GM18505 (cell line): ENCODE results near the gene RNF180.
"Not testable (repeated sequence)": the region's sequence is repeated elsewhere in the genome, so short reads cannot be mapped to it uniquely, and the experiment has no call there.

Source experiments
- ATAC-seq: cut with Tn5 transposase; IDR thresholded peaks from one replicate; pipeline ENCODE4 v1.9.1; 2021; ENCODE audit not compliant: unreplicated experiment
- POLR2A ChIP-seq: IDR thresholded peaks from 4 replicates; pipeline ENCODE4 v1.6.1; 2011; ENCODE audit warnings: borderline replicate concordance; ENCODE audit not compliant: insufficient read depth, insufficient read length; ENCODE audit errors: extremely low read depth

The RNF180 gene

DNA sequence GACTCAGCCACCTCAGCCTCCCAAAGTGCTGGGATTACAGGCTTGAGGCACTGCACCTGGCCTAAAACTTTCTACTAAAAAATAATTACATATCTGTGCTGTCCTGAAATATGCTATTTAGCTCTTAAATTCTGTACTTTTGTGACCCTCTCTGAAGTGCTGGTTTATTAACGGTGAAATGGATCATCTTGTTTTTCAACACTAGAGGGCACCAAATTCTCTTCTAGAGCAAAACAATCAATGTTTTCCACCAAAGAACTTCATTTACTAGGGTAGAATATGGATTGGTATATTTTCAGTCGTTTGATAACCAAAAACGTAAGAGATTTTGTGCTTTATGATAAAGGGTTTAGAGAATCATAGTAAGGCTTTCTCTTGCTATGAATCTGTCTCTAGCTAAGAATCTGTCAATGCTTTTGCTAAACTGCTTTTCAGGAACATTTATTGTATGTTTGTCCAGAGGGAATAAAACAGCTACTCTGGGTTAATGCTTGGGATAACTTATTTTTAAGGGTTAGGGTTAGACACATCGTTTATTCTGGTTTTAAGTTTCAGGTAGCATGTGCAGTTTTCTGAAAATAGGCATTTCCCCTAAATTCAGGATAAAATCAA, 63.6 kb downstream of the RNF180 start:
- TF ChIP-seq POLR2A, result no peak
- ATAC-seq, result peak; percentile 58

DNA sequence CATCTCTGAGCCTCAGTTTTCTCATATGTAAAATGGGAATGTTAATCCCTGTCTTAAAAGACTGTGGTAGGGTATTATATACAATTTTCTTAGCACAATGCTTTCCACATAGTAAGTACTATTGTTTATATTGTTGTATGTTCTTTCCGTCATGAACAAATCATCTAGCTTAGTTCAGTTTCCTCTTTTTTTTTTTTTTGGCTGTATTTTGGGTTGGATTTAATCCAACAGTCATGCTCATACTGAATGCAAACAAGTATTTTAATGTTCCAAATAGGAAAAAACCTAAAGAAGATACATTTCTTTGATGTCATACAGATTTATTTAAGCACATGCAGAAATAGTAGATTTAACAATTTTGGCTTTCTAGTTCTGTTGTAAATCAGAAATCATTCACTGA, 95.1 kb downstream of the RNF180 start:
- no peak for ATAC-seq
- no peak for TF ChIP-seq POLR2A

DNA sequence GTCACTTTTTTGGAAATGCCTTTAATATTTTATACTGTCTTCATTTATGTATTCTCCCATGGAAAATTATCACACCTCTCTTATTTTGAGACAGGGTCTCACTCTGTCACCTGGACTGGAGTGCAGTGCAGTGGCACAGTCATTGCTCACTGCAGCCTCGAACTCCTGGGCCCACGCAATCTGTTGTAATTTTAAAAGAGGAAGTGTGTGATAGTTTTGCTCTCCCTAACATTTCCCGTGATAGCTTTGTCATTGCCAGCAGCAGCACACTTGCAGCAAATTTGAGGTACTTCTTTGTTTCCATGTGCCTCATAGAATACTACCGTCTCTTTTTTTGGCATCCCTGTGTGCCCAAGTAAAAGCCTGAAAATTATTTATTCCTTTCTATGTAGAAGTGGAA, 103.5 kb downstream of the RNF180 start:
- no peak for TF ChIP-seq POLR2A
- no peak for ATAC-seq

DNA sequence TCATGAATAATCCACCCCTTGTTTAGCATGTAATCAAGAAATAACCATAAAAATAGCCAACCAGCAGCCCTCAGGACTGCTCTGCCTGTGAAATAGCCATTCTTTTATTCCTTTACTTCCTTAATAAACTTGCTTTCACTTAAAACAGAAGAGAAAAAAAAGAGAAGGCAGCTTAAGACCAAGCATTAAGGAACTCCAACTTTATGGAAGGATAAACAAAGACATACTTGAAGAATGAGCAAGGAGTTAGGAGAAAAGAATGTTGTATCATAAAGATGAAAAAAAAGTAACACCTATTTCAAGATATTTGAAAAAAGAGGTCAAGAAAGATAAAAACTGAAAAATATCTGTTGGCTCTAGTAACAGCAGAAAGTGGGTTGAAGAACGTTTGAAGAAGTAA, 107.6 kb downstream of the RNF180 start:
- ATAC-seq, result no peak
- no peak for TF ChIP-seq POLR2A

DNA sequence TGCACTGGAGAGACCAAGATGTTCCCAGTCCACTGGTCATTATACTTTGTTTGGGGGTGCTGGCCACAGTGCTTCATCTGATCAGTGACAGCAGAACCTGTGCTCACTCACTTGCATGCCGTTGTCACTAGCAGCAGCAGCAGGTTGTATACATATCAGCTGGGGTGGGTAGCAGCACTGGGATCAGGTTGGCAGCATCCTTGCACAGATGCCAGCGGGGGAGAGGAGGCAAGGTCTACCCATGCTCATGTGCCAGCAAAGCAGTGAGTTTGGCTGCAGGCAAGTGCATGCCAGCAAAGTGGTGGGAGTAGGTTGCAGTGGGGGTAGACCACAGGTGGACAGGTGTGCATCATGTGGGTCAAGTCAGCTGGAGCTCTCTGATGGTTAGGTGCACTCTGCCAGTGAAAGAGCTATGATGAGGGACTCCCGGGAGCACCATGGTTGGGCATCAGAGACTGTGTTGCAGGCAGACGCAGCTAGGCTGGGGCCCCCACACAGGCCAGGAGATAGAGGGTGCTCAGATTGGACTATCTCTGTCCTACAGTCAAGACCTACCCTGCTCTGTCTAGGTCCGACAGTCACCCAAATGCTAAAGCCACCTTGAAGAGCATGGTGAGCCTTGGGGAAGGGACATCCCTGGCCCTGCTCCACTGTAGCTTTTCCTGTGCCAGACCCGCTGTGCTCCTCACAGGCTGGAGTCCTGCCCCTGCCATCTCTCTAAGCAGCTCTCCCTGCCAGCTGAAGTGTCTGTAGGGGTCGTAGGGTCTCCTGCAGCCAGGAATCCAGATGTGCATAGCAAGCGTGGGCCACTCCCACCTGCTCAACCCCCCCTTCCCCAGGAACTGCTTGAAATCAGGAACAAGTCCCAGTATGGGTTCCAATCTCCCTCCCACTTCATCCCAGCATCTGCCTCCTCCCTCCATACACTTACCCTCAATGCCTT, 119.8 kb downstream of the RNF180 start:
- no peak for TF ChIP-seq POLR2A
- ATAC-seq, result no peak

DNA sequence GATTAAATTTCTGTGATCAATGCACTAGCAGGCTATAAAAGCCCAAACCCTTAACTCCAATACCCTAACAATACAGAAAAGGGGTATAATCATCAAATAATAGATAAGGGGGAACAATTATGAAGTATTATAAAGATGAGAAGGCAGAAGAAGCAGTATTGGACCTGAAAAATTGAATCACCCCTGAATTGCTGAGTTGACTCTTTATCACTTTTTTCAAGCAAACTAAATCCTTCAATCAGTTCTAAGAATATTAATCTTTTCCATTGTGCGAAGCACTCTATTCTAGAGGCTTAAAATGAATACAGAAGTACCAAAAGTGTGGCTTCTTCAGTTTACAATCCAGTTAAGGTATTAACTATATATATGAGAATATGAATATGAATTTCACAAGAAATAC, 120.7 kb downstream of the RNF180 start:
- ATAC-seq, result no peak

DNA sequence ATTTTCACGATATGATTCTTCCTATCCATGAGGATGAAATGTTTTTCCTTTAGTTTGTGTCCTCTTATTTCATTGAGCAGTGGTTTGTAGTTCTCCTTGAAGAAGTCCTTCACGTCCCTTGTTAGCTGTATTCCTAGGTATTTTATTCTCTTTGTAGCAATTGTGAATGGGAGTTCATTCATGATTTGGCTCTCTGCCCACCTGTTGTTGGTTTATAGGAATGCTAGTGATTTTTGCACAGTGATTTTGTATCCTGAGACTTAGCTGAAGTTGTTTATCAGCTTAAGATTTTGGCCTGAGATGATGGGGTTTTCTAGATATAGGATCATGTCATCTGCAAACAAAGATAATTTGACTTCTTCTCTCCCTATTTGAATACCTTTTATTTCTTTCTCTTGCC, 122.9 kb downstream of the RNF180 start:
- ATAC-seq, result not testable (repeated sequence)

More for the DNA sequence above, 120.7 kb downstream of the RNF180 start:
- no peak for TF ChIP-seq POLR2A

DNA sequence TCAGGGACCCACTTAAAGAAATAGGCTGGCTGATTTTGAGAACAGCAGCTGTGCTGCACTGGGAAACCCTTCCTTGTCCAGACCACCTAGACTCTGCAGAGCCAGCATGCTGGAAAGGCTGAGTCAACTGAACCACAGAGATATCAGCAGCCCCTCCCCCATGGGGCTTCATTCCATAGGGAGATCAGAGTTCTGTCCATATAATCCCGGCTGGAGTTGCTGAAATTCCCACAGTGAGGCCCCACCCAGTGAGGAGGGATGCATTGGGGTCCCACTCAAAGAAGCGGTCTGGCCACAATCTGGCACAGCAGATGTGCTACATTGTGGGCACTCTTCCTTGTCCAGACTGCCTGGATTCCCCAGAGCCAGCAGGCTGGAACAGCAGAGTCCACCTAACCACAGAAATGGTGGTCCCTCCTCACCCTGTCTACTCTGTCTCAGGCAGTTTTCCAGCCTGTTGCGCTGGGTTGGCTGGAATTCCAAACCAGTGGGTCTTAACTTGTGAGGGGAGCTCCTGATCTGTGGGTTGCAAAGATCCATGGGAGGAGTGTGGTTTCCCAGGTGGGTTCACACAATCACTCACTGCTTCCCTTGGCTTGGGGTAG, 127.1 kb downstream of the RNF180 start:
- no peak for ATAC-seq
- TF ChIP-seq POLR2A, result no peak

DNA sequence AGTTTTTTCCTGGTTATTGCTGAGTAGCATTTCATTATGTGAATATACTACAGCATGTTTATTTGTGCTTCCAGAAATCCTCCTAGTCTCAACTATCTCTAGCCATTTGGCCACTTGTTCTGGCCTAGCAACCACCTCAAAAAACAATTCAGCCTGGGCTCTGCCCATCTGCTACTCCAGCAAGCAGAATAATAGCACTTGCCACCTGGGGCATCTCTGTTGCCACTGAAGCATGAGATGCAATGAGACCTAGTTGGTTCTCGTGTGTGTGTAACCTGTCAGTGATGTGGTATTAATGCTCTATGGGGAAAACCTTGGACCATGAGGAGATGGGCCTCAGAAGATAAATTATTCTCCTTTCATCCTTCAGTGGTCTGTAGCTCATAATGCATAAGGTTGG, 129.5 kb downstream of the RNF180 start:
- no peak for ATAC-seq
- TF ChIP-seq POLR2A, result no peak

DNA sequence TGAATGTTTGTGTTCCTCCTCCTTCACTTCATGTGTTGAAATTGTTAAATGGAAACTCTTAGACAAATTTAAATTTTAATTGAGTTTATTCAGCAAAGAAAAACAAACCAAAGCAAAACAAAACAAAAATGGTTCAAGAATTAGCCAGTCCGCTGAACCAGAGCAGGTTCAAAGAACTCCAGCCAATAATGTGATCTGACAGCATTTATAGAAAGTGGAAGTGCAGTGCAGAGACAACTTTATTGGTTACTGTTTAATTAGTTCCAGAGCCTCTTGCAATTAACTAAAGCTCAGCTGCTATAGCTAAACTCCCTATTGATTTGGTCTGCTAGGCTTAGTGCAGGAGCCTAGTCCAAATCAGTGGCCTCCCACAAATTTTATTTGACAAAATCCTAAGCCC, 132.9 kb downstream of the RNF180 start:
- no peak for TF ChIP-seq POLR2A
- no peak for ATAC-seq

DNA sequence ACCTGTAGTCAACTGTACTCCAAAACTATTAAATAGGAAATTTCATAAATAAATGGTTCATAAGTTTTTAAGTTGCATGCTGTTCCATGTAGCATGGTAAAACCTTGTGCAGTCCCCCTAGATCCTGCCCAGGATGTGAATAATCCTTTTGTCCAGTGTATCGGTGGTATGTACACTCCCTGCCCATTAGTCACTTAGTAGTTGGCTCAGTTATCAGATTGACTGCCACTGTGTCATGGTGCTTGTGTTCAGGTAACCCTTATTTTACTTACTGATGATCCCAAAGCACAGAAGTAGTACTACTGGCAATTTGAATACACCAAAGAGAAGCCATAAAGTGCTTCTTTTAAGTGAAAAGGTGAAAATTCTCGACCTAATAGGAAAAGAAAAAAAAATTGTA, 134.2 kb downstream of the RNF180 start:
- ATAC-seq, result no peak
- no peak for TF ChIP-seq POLR2A

DNA sequence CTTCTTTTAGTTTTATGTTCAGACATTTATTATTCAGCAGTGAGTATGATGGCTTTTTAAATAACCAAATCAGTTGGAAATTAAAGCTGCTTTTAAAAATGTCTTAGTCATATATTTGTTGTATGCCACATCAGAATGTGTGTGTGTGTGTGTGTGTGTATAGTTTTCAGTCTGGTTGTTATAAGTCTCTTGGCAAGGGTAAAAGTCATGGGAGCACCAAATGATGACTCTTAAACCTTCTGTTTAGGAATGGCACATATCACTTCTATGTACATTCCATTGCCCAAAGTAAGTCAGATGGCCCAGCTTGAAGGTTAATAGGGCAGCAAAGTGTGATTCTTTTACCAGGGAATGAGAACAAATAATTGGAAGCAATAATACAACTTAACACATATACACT, 135.9 kb downstream of the RNF180 start:
- TF ChIP-seq POLR2A, result no peak
- ATAC-seq, result no peak

DNA sequence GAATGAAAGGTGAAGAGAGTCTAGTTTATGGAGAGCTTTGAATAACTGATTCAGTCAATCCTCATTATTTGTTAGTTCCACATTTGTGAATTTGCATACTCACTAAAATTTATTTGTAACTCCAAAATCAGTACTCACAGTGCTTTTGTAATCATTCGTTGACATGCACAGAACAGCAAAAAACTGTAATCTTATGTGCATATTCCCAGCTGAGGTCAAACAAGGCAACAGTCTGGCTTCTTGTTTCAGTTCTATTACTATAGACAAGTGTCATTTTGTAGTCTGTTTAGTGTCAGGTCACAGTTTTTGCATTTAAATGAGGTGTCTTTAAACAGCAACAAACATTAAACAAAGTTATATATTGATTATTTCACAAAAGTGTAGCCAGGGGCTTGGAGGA, 142.5 kb downstream of the RNF180 start:
- no peak for ATAC-seq
- no peak for TF ChIP-seq POLR2A

DNA sequence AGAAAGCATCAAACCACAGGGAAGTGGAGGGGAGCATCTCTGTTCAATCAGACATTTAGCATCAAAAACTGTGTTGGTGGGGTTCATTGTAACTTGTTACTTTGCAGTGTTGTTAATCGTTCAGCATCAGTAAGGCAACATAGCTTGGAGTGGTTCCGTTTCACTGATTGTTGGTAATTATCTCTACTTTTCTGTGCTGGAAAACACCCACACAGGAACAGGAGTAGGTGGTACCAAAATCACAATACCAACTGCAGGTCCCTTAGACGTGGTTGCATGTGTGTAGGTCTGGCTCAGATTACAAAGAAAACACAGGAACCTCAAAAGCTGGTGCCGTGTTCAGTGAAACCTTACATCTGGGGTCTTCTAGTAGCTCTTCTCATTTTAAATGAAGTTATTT, 146.8 kb downstream of the RNF180 start:
- ATAC-seq, result no peak
- no peak for TF ChIP-seq POLR2A
